Esophagus squamous epithelium (tissue), 5 donors: ENCODE results near the gene PHACTR4. TPM values are rescaled to one million over a fixed set of nuclear protein-coding genes. Genes with fewer than 3 reads are reported as not detected.
"Not testable (repeated sequence)": the region's sequence is repeated elsewhere in the genome, so short reads cannot be mapped to it uniquely, and the experiment has no call there.

Experiments
- DNase-seq: peaks from one replicate; lab custom pipeline; 2025; lab: John Stamatoyannopoulos, UW
- H3K27ac ChIP-seq, 4 donors: fragments of 200-600 bp; sonication (generic); one replicate each; pipeline ENCODE4 v1.5.1; 2016 to 2019; ENCODE audit warnings: mild to moderate bottlenecking in 1 of 4
- H3K27me3 ChIP-seq, 4 donors: fragments of 200-600 bp; sonication (generic); 1 replicate in 3 of 4; 2 replicates in 1 of 4; pipeline versions ENCODE4 v1.5.1 to v1.6.0; 2017 to 2021; ENCODE audit warnings: antibody characterized with exemption in 1 of 4
- H3K36me3 ChIP-seq, 3 donors: fragments of 200-600 bp; sonication (generic); one replicate each; pipeline ENCODE4 v1.5.1; 2016 to 2019
- H3K4me1 ChIP-seq, 3 donors: fragments of 200-600 bp; sonication (generic); one replicate each; pipeline ENCODE4 v1.5.1; 2017 to 2019
- H3K4me3 ChIP-seq, 4 donors: fragments of 200-600 bp; sonication (generic); 1 replicate in 3 of 4; 2 replicates in 1 of 4; pipeline ENCODE4 v1.5.1; 2016 to 2019; ENCODE audit warnings: mild to moderate bottlenecking in 2 of 4, moderate library complexity in 1 of 4
- H3K9me3 ChIP-seq, 3 donors: fragments of 200-600 bp; sonication (generic); one replicate each; pipeline ENCODE4 v1.5.1; 2016 to 2019
- CTCF ChIP-seq, 6 experiments: fragments of 450-650 bp in 4 of 6; fragments of 200-600 bp in 2 of 6; sonication (generic) in 2 of 6; IDR thresholded peaks; one replicate each; pipeline ENCODE4 v1.5.1; 2016 to 2019; ENCODE audit warnings: antibody characterized with exemption in 6 of 6, mild to moderate bottlenecking in 4 of 6, moderate library complexity in 4 of 6
- POLR2A ChIP-seq, 4 donors: fragments of 450-650 bp; IDR thresholded peaks; one replicate each; pipeline ENCODE4 v1.6.1; 2017; ENCODE audit warnings: antibody characterized with exemption in 4 of 4, mild to moderate bottlenecking in 4 of 4, moderate library complexity in 3 of 4
- WGBS, 2 donors: methylation state at CpG; one replicate each; pipeline ENCODE4 v1.1.5; 2018; 5-methylcytosine and 5-hydroxymethylcytosine counted together
- intact Hi-C: fragments of 100-400 bp; cut with DNase I; formaldehyde crosslinking; loops from one replicate; pipeline ENCODE4 v1.15.0; 2022
- total RNA-seq, 4 donors: library from RNA; depleted of rRNA; stranded (reverse); fragments of >200 nt; gene quantifications; one replicate each; pipeline ENCODE4 v1.1.0, GENCODE V29; 2016
- donor health status: DM: yes; HTN: yes; CAD: no.

Gene PHACTR4
- total RNA-seq, 4 donors from 2014 or later, result 33.4 to 41.0 (median 36.3) TPM

- 88 to 90% methylated on average over 5 of the region's 5 CpGs for WGBS, 2 donors
- Histone ChIP-seq H3K4me3 (no peak overlapping the region), H3K9me3 (no peaks in the 10 kb centered on the region), H3K27me3 (no peaks in the 10 kb centered on the region), H3K4me1 (peaks cover 1 to 16% (median 4%) of the 10 kb centered on the region in 3 donors), H3K36me3 (peaks cover 0 to 11% (median 0%) of the 10 kb centered on the region in 3 donors), H3K27ac (no peak overlapping the region)
- intact Hi-C loops, result no loop called here
- DNase-seq, result no peak
- TF ChIP-seq POLR2A (IDR thresholded peaks at IDR 0.05), result no peak
- no peak for TF ChIP-seq CTCF (IDR thresholded peaks at IDR 0.05)
Measured at GRCh38 chr1:28378906-28379305, 9.4 kb downstream of the PHACTR4 start.

- WGBS, 2 donors, result 65 to 92% methylated on average over 1 of the region's 1 CpG
- TF ChIP-seq CTCF (IDR thresholded peaks at IDR 0.05) (no peak), POLR2A (IDR thresholded peaks at IDR 0.05) (no peak)
- no peak overlapping the region for H3K4me3 ChIP-seq
- intact Hi-C loops, result no loop called here
- H3K27me3 ChIP-seq, result no peaks in the 10 kb centered on the region
- peaks cover 0 to 11% (median 0%) of the 10 kb centered on the region in 3 donors for H3K36me3 ChIP-seq
- H3K27ac ChIP-seq, result no peak overlapping the region
- no peaks in the 10 kb centered on the region for H3K9me3 ChIP-seq
- H3K4me1 ChIP-seq, result peaks cover 0 to under 1% (median 0%) of the 10 kb centered on the region in 3 donors
- no peak for DNase-seq
Measured at GRCh38 chr1:28380394-28380793, 10.9 kb downstream of the PHACTR4 start.

GRCh38 chr1:28383785-28384184 is 14.2 kb downstream of the PHACTR4 start:
- H3K4me3 ChIP-seq, DNase-seq, H3K27ac ChIP-seq, H3K4me1 ChIP-seq, intact Hi-C loops, H3K27me3 ChIP-seq, H3K9me3 ChIP-seq: not testable (repeated sequence)
- WGBS, 2 donors, result 86 to 100% methylated on average over 4 of the region's 4 CpGs
- peaks cover 0 to 11% (median 0%) of the 10 kb centered on the region in 3 donors for H3K36me3 ChIP-seq

- Histone ChIP-seq H3K9me3 (no peaks in the 10 kb centered on the region), H3K36me3 (peaks cover 0 to 7% (median 0%) of the 10 kb centered on the region in 3 donors), H3K4me1 (peaks cover 0 to 14% (median 3%) of the 10 kb centered on the region in 3 donors), H3K27me3 (no peaks in the 10 kb centered on the region), H3K27ac (no peak overlapping the region), H3K4me3 (no peak overlapping the region)
- DNase-seq, result no peak
- WGBS, 2 donors, result 45 to 57% methylated on average over 6 of the region's 6 CpGs
- TF ChIP-seq CTCF (IDR thresholded peaks at IDR 0.05), result no peak
- TF ChIP-seq POLR2A (IDR thresholded peaks at IDR 0.05), result no peak
- intact Hi-C loops, result no loop called here
Measured at GRCh38 chr1:28392027-28392652, 22.6 kb downstream of the PHACTR4 start.

- no peaks in the 10 kb centered on the region for H3K9me3 ChIP-seq
- no peak for DNase-seq
- TF ChIP-seq POLR2A (IDR thresholded peaks at IDR 0.05), result no peak
- no peak for TF ChIP-seq CTCF (IDR thresholded peaks at IDR 0.05)
- H3K27me3 ChIP-seq, result no peaks in the 10 kb centered on the region
- peaks cover 0 to 20% (median 0%) of the 10 kb centered on the region in 3 donors for H3K36me3 ChIP-seq
- H3K4me1 ChIP-seq, result peaks cover 0 to 14% (median 3%) of the 10 kb centered on the region in 3 donors
- intact Hi-C loops, result no loop called here
- 14 to 64% methylated on average over 1 of the region's 1 CpG for WGBS, 2 donors
- H3K27ac ChIP-seq, result no peak overlapping the region
- no peak overlapping the region for H3K4me3 ChIP-seq
Measured at GRCh38 chr1:28394136-28394535, 24.6 kb downstream of the PHACTR4 start.
